Motor neuron (in vitro differentiated cells): ENCODE measurements around the gene PPP1R14B. TPM values are rescaled to one million over a fixed set of nuclear protein-coding genes. Genes with fewer than 3 reads are reported as not detected.
"Not testable (repeated sequence)": the region's sequence is repeated elsewhere in the genome, so short reads cannot be mapped to it uniquely, and the experiment has no call there.

Experiments
- ATAC-seq, 8 experiments: fragments of 200-7000 bp; cut with Tn5 transposase; replicated peaks in 6 of 8; 2 replicates each; pipeline ENCODE4 v1.8.0; 2021; ENCODE audit warnings: mild to moderate bottlenecking in 8 of 8, moderate library complexity in 8 of 8
- H3K27ac ChIP-seq, 2 donors: fragments of 250-450 bp; sonication (Bioruptor Pico); 2 replicates each; pipeline ENCODE4 v1.9.0; 2021; ENCODE audit warnings: antibody characterized with exemption in 2 of 2, mild to moderate bottlenecking in 2 of 2, moderate library complexity in 1 of 2
- H3K4me1 ChIP-seq, 2 donors: fragments of 250-450 bp; sonication (Bioruptor Pico); replicated peaks in 1 of 2; 2 replicates each; pipeline ENCODE4 v1.6.1; 2021; ENCODE audit warnings: antibody characterized with exemption in 2 of 2, mild to moderate bottlenecking in 2 of 2, moderate library complexity in 1 of 2
- H3K4me3 ChIP-seq, 5 donors: fragments of 250-450 bp; sonication (Bioruptor Pico); 2 replicates each; pipeline ENCODE4 v1.9.0; 2021; ENCODE audit warnings: antibody characterized with exemption in 5 of 5, mild to moderate bottlenecking in 5 of 5, moderate library complexity in 4 of 5
- WGBS, 10 experiments: fragments of 450-650 bp; shearing (Covaris generic); methylation state at CpG; one replicate each; pipeline ENCODE4 v1.0.0; 2022; 5-methylcytosine and 5-hydroxymethylcytosine counted together
- in situ Hi-C, 9 experiments: fragments of 400-800 bp; cut with MboI; loops; one replicate each; pipeline ENCODE4 v1.15.0; 2021; ENCODE audit warnings: low sequenced_read_pairs in 9 of 9, low pct_unique_long_range_greater_than_20kb in 2 of 9; ENCODE audit not compliant: unreplicated experiment in 9 of 9
- total RNA-seq, 8 experiments: library from RNA; unstranded; fragments of 300-600 nt; gene quantifications; 2 replicates each; pipeline versions ENCODE4 v1.2.3 to v1.2.4, GENCODE V29; 2022

Gene PPP1R14B
- total RNA-seq, 8 experiments from 2014 or later, result 81.6 to 289 (median 142) TPM

DNA sequence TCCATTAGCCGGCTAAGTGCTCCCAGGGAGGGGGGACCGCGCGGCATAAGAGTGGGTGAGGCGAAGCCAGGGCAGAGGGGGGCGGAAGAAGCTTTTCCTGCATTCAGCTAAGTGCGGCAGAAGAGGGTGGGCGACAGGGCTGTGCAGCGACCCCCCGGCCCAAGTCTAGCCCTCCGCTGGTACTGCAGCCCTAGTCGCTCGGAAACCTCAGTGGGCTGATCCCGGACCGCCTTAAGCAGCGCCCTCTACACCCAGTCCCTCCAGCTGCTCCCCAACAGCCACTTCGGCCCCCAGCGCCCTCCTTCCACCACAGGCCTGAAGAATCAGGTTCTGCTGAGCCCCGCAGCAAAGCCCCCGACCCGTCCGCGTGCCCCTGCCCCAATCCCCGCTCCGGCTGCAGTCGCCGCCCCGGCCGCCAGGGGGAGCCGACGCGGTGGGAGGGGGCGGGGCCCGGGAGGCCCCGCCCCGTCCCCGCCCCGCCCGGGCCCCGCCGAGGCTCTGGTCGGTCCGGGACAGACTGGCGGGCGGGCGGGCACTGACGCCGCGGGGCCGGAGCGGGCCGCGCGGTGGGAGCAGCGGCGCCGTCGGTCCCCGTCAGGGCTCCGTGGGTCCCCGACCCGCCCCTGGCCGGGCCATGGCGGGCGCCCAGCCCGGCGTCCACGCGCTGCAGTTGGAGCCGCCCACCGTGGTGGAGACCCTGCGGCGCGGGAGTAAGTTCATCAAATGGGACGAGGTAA lies 4.4 kb upstream of the PPP1R14B start, which contains the start of gene PLCB3:
TSS of gene PLCB3 (plus strand) at position 515 of the 737 bp plus-strand sequence. CDS start at position 635, 120 bp downstream.
- WGBS, 10 experiments, result 0% methylated on average over 1 of the region's 75 CpGs; no CpG with 5 or more reads in 9 of the 10 experiments
- ATAC-seq, result peak; percentile 21 to 56 (median 42)
- Histone ChIP-seq H3K4me3 (peak within 1 kb of the TSS; percentile 37 to 61 (median 47)), H3K27ac (peak within 1 kb of the TSS in 1 of 2 donors; percentile 7), H3K4me1 (peaks cover 14 to 25% of the 10 kb centered on the region in 2 donors)
- in situ Hi-C loops, result no loop called here

GRCh38 chr11:64250415-64251015 lies 3.8 kb upstream of the PPP1R14B start:
- in situ Hi-C loops, result no loop called here
- peak overlapping the region; percentile 37 to 61 (median 47) for H3K4me3 ChIP-seq
- peak in 1 of 8 experiments; percentile 0 for ATAC-seq
- peaks cover 14 to 26% of the 10 kb centered on the region in 2 donors for H3K4me1 ChIP-seq
- peak overlapping the region in 1 of 2 donors; percentile 7 for H3K27ac ChIP-seq
- WGBS, 10 experiments, result 0 to 7% methylated on average over 3 to 5 of the region's 13 CpGs; no CpG with 5 or more reads in 8 of the 10 experiments

DNA sequence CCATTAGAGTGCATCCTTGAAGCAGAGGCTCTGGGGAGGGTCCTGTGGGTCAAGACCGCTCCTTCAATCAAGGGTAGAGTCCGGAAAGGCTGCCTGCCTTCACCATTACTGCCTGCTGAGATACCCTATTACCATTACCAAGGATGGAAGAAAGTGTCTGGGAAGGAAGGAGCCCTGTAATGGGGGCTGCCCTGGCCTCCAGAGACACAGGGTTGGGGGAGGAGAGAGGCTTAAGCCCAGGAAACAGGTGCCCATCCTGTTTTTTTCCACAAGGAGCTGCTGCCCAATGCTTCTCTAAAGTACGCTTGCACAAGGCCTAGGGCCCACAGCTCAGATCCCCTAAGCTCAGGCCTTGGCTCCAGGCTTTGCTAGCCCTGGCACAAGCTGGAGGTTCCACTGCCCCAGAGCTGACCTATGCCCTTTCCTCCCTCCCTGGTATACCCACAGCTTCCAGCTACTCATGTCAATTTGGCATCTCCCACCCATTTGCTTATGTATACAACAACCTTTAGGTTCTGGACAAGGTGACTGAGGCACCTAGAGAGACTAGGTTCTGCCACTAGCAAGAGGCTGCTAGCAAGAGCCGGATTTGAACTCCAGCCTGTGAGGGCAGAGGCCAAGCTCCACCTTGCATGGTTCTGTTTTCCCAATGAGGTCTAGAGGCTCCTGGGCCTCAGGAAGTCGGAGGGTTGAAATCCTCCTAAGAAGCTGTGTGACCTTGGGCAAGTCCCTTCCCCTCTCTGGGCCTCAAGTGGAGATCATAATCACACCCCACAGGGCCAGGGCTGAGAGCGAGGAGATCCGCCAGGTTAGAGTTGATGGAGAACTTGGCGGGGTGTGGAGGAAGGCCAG lies 3.0 kb upstream of the PPP1R14B start:
- H3K4me3 ChIP-seq, result no peak overlapping the region
- H3K27ac ChIP-seq, result no peak overlapping the region

DNA sequence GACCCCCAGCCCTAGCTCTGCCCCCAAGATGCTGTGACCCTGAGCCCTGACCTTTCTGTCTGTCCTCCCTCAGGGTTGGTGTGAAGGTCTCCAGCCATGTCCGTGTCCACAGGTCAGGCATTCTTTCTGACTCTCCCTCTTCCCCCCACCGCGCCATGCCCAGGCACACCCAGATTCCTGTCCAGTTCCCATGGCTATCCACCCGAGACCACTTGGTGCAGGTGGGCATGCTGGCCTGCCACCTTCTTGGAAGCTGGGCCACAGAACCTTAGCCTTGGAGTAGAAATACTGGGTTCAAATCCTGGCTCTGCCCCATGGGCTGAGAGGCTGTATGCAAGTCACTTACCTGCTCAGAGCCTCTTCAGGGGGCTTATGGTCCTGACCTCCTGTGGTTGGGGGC lies 2.3 kb upstream of the PPP1R14B start:
- peaks cover 14 to 29% of the 10 kb centered on the region in 2 donors for H3K4me1 ChIP-seq
- in situ Hi-C loops, result no loop called here
- ATAC-seq, result no peak
- H3K4me3 ChIP-seq, result no peak overlapping the region
- WGBS, 10 experiments, result 80 to 100% (median 98%) methylated on average over 1 to 3 of the region's 4 CpGs; no CpG with 5 or more reads in 6 of the 10 experiments
- no peak overlapping the region for H3K27ac ChIP-seq

More for the DNA sequence above, 3.0 kb upstream of the PPP1R14B start:
- H3K4me1 ChIP-seq, result peaks cover 14 to 29% of the 10 kb centered on the region in 2 donors
- 73 to 100% (median 92%) methylated on average over 1 to 7 of the region's 8 CpGs; no CpG with 5 or more reads in 6 of the 10 experiments for WGBS, 10 experiments
- in situ Hi-C loops, result no loop called here
- no peak for ATAC-seq

- in situ Hi-C loops, result no loop called here
- no peak for ATAC-seq
- no peak overlapping the region for H3K27ac ChIP-seq
- no CpG with 5 or more reads among the region's 7 CpGs for WGBS, 10 experiments
- H3K4me1 ChIP-seq, result peaks cover 14 to 29% of the 10 kb centered on the region in 2 donors
- H3K4me3 ChIP-seq, result no peak overlapping the region
These were observed 1.8 kb upstream of the PPP1R14B start for GRCh38 chr11:64248578-64248977.

- in situ Hi-C loops, result no loop called here
- H3K4me3 ChIP-seq, result peak overlapping the region; percentile 52 to 92 (median 77)
- peaks cover 14 to 29% of the 10 kb centered on the region in 2 donors for H3K4me1 ChIP-seq
- H3K27ac ChIP-seq, result no peak overlapping the region
- ATAC-seq, result peak; percentile 0 to 7 (median 2)
- 0 to 77% (median 63%) methylated on average over 2 to 21 of the region's 31 CpGs; no CpG with 5 or more reads in 1 of the 10 experiments for WGBS, 10 experiments
These were observed 1.2 kb upstream of the PPP1R14B start for GRCh38 chr11:64247729-64248531.

DNA sequence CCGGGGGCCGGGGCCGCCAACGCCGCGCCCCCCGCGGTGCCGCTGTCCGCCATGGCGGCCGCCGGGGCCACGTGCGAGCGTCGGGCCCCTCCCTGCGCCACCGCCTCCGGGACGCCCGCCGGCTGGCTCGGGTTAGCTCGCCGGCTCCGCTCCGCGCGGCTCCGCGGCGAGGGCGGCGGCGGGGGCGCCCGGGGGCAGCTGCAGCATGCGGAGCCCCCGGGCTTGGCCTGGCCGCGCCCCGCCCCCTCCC lies 197 bp downstream of the PPP1R14B start:
- WGBS, 10 experiments, result no CpG with 5 or more reads among the region's 43 CpGs
- Histone ChIP-seq H3K4me1 (peaks cover 14 to 30% of the 10 kb centered on the region in 2 donors), H3K27ac (peak overlapping the region; percentile 90 to 91), H3K4me3 (peak overlapping the region; percentile 52 to 92 (median 77))
- peak; percentile 5 to 25 (median 12) for ATAC-seq
- in situ Hi-C loops, result not testable (repeated sequence)

DNA sequence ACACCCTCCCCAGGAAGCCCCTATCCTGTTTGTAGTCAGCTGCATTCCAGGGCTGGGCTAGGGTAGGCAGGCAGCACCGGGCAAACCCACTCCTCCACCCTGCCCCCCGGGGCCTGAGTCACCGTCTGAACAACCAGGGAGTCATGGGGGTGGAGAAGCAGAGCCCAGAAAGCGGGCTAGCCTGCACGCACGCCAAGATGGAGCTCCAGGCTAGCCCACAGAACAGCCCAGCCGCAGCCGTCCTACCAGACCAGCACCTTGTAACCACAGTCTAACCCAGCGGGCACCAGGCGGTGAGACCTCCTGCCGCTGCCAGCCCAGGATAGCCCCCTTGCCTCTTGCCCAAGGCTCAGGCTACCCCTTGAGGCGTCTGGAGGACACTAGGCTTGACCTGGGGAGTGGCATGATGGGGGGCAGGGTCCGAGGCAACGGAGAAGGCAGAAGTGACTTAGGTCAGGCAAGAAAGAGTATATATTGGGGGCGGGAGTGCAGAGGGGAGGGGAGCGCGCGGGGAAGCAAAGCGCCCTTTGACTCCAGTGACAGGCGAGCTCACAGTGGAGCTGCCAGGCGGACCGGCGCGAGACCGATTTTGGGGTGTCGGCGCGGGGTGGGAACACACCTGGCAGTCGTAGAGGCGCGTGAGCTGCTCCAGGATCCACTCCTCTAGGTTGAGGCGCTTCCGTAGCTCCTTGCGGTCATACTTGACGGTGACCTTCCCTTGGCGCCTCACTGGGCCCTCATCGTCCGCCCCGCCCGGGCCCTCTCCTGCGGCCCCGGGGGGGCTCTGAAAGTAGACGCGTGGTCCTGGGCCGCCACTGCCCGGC lies 734 bp downstream of the PPP1R14B start:
- WGBS, 10 experiments, result 0% methylated on average over 3 to 4 of the region's 46 CpGs; no CpG with 5 or more reads in 8 of the 10 experiments
- Histone ChIP-seq H3K4me3 (peak overlapping the region; percentile 52 to 92 (median 77)), H3K27ac (peak overlapping the region; percentile 90 to 91), H3K4me1 (peaks cover 14 to 30% of the 10 kb centered on the region in 2 donors)
- ATAC-seq, result peak in 4 of 8 experiments; percentile 0 to 5 (median 2)
- in situ Hi-C loops, result no loop called here

- H3K4me3 ChIP-seq, result peak overlapping the region; percentile 52 to 92 (median 77)
- in situ Hi-C loops, result no loop called here
- WGBS, 10 experiments, result no CpG with 5 or more reads among the region's 6 CpGs
- ATAC-seq, result no peak
- peak overlapping the region; percentile 90 to 91 for H3K27ac ChIP-seq
- peaks cover 10 to 25% of the 10 kb centered on the region in 2 donors for H3K4me1 ChIP-seq
These were observed 1.3 kb downstream of the PPP1R14B start for GRCh38 chr11:64245401-64245796.

GRCh38 chr11:64244966-64245365 lies 1.8 kb downstream of the PPP1R14B start:
- Histone ChIP-seq H3K4me1 (peaks cover 13 to 26% of the 10 kb centered on the region in 2 donors), H3K27ac (peak overlapping the region in 1 of 2 donors; percentile 91), H3K4me3 (peak overlapping the region in 4 of 5 donors; percentile 52 to 92 (median 79))
- ATAC-seq, result no peak
- WGBS, 10 experiments, result no CpG with 5 or more reads among the region's 6 CpGs
- in situ Hi-C loops, result no loop called here

- in situ Hi-C loops, result no loop called here
- Histone ChIP-seq H3K4me3 (no peak overlapping the region), H3K4me1 (peaks cover 16 to 24% of the 10 kb centered on the region in 2 donors), H3K27ac (no peak overlapping the region)
- no peak for ATAC-seq
- WGBS, 10 experiments, result 33 to 90% (median 60%) methylated on average over 1 to 5 of the region's 5 CpGs; no CpG with 5 or more reads in 7 of the 10 experiments
These were observed 2.6 kb downstream of the PPP1R14B start for GRCh38 chr11:64244107-64244506.
